Prostate gland (tissue), 2 donors: Measurements from ENCODE around the gene FA2H.

Source experiments
- CTCF ChIP-seq, 4 experiments: fragments of 200-600 bp in 2 of 4; fragments of 450-650 bp in 2 of 4; sonication (generic) in 2 of 4; IDR thresholded peaks; 1 replicate in 3 of 4; 2 replicates in 1 of 4; pipeline ENCODE4 v1.5.1; 2016 to 2019; ENCODE audit warnings: antibody characterized with exemption in 4 of 4, mild to moderate bottlenecking in 2 of 4, moderate library complexity in 2 of 4
- POLR2A ChIP-seq: fragments of 450-650 bp; IDR thresholded peaks from one replicate; pipeline ENCODE4 v1.6.1; 2016; ENCODE audit warnings: antibody characterized with exemption, mild to moderate bottlenecking
- POLR2AphosphoS5 ChIP-seq: sonication (generic); formaldehyde crosslinking; IDR thresholded peaks from one replicate; pipeline ENCODE4 v1.6.1; 2017; ENCODE audit warnings: antibody characterized with exemption

GRCh38 chr16:74713325-74713724 is 61.3 kb downstream of the FA2H start:
- no peak for TF ChIP-seq CTCF (IDR thresholded peaks at IDR 0.05)
- TF ChIP-seq POLR2AphosphoS5 = no peak
- TF ChIP-seq POLR2A = no peak
